H9 (cell line): ENCODE measurements around the gene CCDC28B. TPM values are rescaled to one million over a fixed set of nuclear protein-coding genes. Genes with fewer than 3 reads are reported as not detected.

Experiments used
- DNase-seq: peaks from one replicate; pipeline ENCODE4 v3.0.0-alpha.2; 2017
- H2AFZ ChIP-seq: one replicate; pipeline ENCODE4 v1.6.1; 2013; ENCODE audit warnings: mild to moderate bottlenecking, low read length, control low read depth, moderate library complexity
- H2AK5ac ChIP-seq: 2 replicates; pipeline ENCODE4 v1.6.1; 2013; ENCODE audit warnings: low read length, control low read depth, mixed read lengths; ENCODE audit not compliant: insufficient read length
- H2BK120ac ChIP-seq: one replicate; pipeline ENCODE4 v1.6.1; 2013; ENCODE audit warnings: low read depth, mild to moderate bottlenecking, low read length, control low read depth, inconsistent platforms; ENCODE audit not compliant: poor library complexity, severe bottlenecking
- H2BK12ac ChIP-seq: 2 replicates; pipeline ENCODE4 v1.6.1; 2013; ENCODE audit warnings: low read length, control low read depth, mixed read lengths, low read depth; ENCODE audit not compliant: insufficient read length
- H2BK15ac ChIP-seq: 2 replicates; pipeline ENCODE4 v1.6.1; 2013; ENCODE audit warnings: low read depth, low read length, control low read depth
- H2BK20ac ChIP-seq: one replicate; pipeline ENCODE4 v1.6.1; 2013; ENCODE audit warnings: low read depth, mild to moderate bottlenecking, low read length, control low read depth, inconsistent platforms; ENCODE audit not compliant: poor library complexity, severe bottlenecking
- H2BK5ac ChIP-seq: 2 replicates; pipeline ENCODE4 v1.6.1; 2013; ENCODE audit warnings: low read length, control low read depth, mixed read lengths; ENCODE audit not compliant: insufficient read length
- H3K14ac ChIP-seq: 2 replicates; pipeline ENCODE4 v1.6.1; 2013; ENCODE audit warnings: low read length, control low read depth; ENCODE audit not compliant: insufficient read depth
- H3K18ac ChIP-seq: 2 replicates; pipeline ENCODE4 v1.6.1; 2013; ENCODE audit warnings: low read depth, mild to moderate bottlenecking, mixed read lengths, low read length, control low read depth; ENCODE audit not compliant: insufficient read length
- H3K23ac ChIP-seq: 2 replicates; pipeline ENCODE4 v1.6.1; 2013; ENCODE audit warnings: low read length, control low read depth, mixed read lengths, low read depth; ENCODE audit not compliant: insufficient read length
- H3K23me2 ChIP-seq: 2 replicates; pipeline ENCODE4 v1.6.1; 2013; ENCODE audit warnings: low read depth, mild to moderate bottlenecking, mixed read lengths, low read length, control low read depth; ENCODE audit not compliant: insufficient read length, poor library complexity, severe bottlenecking
- H3K27ac ChIP-seq: 2 replicates; pipeline ENCODE4 v1.5.1; 2013; ENCODE audit warnings: low read length, control low read depth, mixed read lengths, low read depth; ENCODE audit not compliant: insufficient read length
- H3K27me3 ChIP-seq: 2 replicates; pipeline ENCODE4 v1.6.1; 2013; ENCODE audit warnings: low read length, control low read depth, inconsistent platforms; ENCODE audit not compliant: insufficient read depth
- H3K4ac ChIP-seq: 2 replicates; pipeline ENCODE4 v1.6.1; 2013; ENCODE audit warnings: low read depth, mild to moderate bottlenecking, control low read depth, inconsistent platforms, low read length, moderate library complexity
- H3K4me1 ChIP-seq: 2 replicates; pipeline ENCODE4 v1.6.1; 2013; ENCODE audit warnings: low read length, control low read depth, inconsistent platforms; ENCODE audit not compliant: insufficient read depth
- H3K4me2 ChIP-seq: 2 replicates; pipeline ENCODE4 v1.6.1; 2013; ENCODE audit warnings: low read length, control low read depth, mixed read lengths; ENCODE audit not compliant: insufficient read length, insufficient read depth
- H3K56ac ChIP-seq: 2 replicates; pipeline ENCODE4 v1.6.1; 2013; ENCODE audit warnings: low read depth, mild to moderate bottlenecking, mixed read lengths, low read length, control low read depth; ENCODE audit not compliant: insufficient read length
- H3K79me1 ChIP-seq: 2 replicates; pipeline ENCODE4 v1.6.1; 2013; ENCODE audit warnings: low read depth, mild to moderate bottlenecking, moderate library complexity, low read length, control low read depth, inconsistent platforms; ENCODE audit not compliant: insufficient read depth, poor library complexity, severe bottlenecking
- H3K79me2 ChIP-seq: 2 replicates; pipeline ENCODE4 v1.6.1; 2013; ENCODE audit warnings: low read length, control low read depth, inconsistent platforms; ENCODE audit not compliant: insufficient read depth
- H3K9ac ChIP-seq: 2 replicates; pipeline ENCODE4 v1.6.1; 2013; ENCODE audit warnings: low read length, control low read depth, mixed read lengths; ENCODE audit not compliant: insufficient read length; ENCODE audit errors: extremely low read depth
- H3K9me3 ChIP-seq: one replicate; pipeline ENCODE4 v1.6.1; 2013; ENCODE audit warnings: low read depth, low read length, inconsistent platforms; ENCODE audit not compliant: control insufficient read depth
- H3T11ph ChIP-seq: one replicate; pipeline ENCODE4 v1.6.1; 2013; ENCODE audit warnings: mild to moderate bottlenecking, low read length, control low read depth, inconsistent platforms
- H4K20me1 ChIP-seq: one replicate; pipeline ENCODE4 v1.6.1; 2013; ENCODE audit not compliant: control insufficient read depth, insufficient read length, insufficient read depth
- H4K5ac ChIP-seq: 2 replicates; pipeline ENCODE4 v1.6.1; 2013; ENCODE audit warnings: low read depth, mild to moderate bottlenecking, mixed read lengths, low read length, control low read depth; ENCODE audit not compliant: insufficient read length
- H4K8ac ChIP-seq: replicated peaks from 2 replicates; pipeline ENCODE4 v1.6.1; 2013; ENCODE audit warnings: low read length, control low read depth, mixed read lengths, low read depth; ENCODE audit not compliant: insufficient read length
- H4K91ac ChIP-seq: 2 replicates; pipeline ENCODE4 v1.6.1; 2013; ENCODE audit warnings: low read depth, mild to moderate bottlenecking, moderate library complexity, mixed read lengths, low read length, control low read depth; ENCODE audit not compliant: insufficient read length
- H3K27ac Mint-ChIP-seq, 3 experiments: 2 replicates in 2 of 3; 3 replicates in 1 of 3; pipeline ENCODE4 v1.8.0; 2020 to 2021; ENCODE audit warnings: mixed read lengths in 3 of 3, mild to moderate bottlenecking in 1 of 3, moderate library complexity in 1 of 3
- H3K27me3 Mint-ChIP-seq: 2 replicates; pipeline ENCODE4 v1.8.0; 2021; ENCODE audit warnings: low read depth, mild to moderate bottlenecking, moderate library complexity, mixed read lengths
- H3K36me3 Mint-ChIP-seq, 3 experiments: 2 replicates in 2 of 3; 3 replicates in 1 of 3; pipeline ENCODE4 v1.8.0; 2020 to 2021; ENCODE audit warnings: low read depth in 3 of 3, mixed read lengths in 3 of 3; ENCODE audit not compliant: insufficient read depth in 1 of 3
- H3K4me1 Mint-ChIP-seq, 2 experiments: 2 replicates each; pipeline ENCODE4 v1.8.0; 2020; ENCODE audit warnings: mixed read lengths in 2 of 2
- H3K4me3 Mint-ChIP-seq, 2 experiments: 2 replicates in 1 of 2; 3 replicates in 1 of 2; pipeline ENCODE4 v1.8.0; 2020 to 2021; ENCODE audit warnings: mild to moderate bottlenecking in 2 of 2, mixed read lengths in 2 of 2, moderate library complexity in 1 of 2
- H3K9me3 Mint-ChIP-seq, 2 experiments: 2 replicates in 1 of 2; 3 replicates in 1 of 2; pipeline ENCODE4 v1.8.0; 2020; ENCODE audit warnings: mild to moderate bottlenecking in 2 of 2, mixed read lengths in 2 of 2, moderate library complexity in 1 of 2
- WGBS: extraction: QIAGEN DNeasy Blood & Tissue Kit; methylation state at CpG from one replicate; pipeline ENCODE4 v1.1.7; 2013; ENCODE audit warnings: missing lambda C conversion rate, low lambda C conversion rate, mixed read lengths; ENCODE audit not compliant: insufficient read length; ENCODE audit errors: extremely low coverage; 5-methylcytosine and 5-hydroxymethylcytosine counted together
- total RNA-seq: library from RNA; stranded (reverse); gene quantifications from 2 replicates; pipeline ENCODE4 v1.2.1, GENCODE V29; 2021
- TF ChIP-seq, protein P1 (sequence below): fragments of 200-600 bp; sonication (generic); conservative IDR thresholded peaks from 3 replicates; pipeline ENCODE4 v1.8.0; 2021; ENCODE audit warnings: antibody characterized with exemption, mild to moderate bottlenecking

CCDC28B gene
- total RNA-seq, 1 experiment from 2014 or later = 20.7 TPM

DNA sequence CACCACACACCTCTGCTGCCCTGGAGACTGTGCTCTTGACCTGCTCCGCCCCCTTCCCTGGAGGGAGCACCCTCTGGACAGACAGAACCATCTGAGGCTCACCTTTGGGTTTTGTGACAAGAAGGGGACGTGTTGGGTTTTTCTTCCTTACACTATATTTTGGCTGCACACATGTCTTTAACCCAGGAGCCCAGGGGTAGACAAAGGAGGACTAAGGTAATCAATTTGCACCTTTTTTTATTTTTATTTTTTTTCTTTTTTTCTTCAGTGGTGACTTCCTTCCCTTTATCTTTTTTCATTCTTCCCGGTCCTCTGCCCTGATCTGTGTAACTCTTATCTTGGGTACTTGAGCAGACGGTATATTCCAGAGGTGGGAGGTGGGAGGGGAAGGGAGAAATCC, 29.4 kb upstream of the CCDC28B start:
- H3K27ac Mint-ChIP-seq = no peak overlapping the region
- no peaks in the 10 kb centered on the region for H3K9me3 Mint-ChIP-seq
- DNase-seq = no peak
- no peak overlapping the region for H3K27ac ChIP-seq
- no peaks in the 10 kb centered on the region for H3K4me1 ChIP-seq
- no peak overlapping the region for H3K4me2 ChIP-seq
- peaks cover 33 to 78% (median 64%) of the 10 kb centered on the region in 3 experiments; a peak in 6 of 7 replicates for H3K36me3 Mint-ChIP-seq
- no peak overlapping the region for H3K14ac ChIP-seq
- H3K79me1 ChIP-seq = no peaks in the 10 kb centered on the region
- TF ChIP-seq, protein P1, sequence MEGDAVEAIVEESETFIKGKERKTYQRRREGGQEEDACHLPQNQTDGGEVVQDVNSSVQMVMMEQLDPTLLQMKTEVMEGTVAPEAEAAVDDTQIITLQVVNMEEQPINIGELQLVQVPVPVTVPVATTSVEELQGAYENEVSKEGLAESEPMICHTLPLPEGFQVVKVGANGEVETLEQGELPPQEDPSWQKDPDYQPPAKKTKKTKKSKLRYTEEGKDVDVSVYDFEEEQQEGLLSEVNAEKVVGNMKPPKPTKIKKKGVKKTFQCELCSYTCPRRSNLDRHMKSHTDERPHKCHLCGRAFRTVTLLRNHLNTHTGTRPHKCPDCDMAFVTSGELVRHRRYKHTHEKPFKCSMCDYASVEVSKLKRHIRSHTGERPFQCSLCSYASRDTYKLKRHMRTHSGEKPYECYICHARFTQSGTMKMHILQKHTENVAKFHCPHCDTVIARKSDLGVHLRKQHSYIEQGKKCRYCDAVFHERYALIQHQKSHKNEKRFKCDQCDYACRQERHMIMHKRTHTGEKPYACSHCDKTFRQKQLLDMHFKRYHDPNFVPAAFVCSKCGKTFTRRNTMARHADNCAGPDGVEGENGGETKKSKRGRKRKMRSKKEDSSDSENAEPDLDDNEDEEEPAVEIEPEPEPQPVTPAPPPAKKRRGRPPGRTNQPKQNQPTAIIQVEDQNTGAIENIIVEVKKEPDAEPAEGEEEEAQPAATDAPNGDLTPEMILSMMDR = no peak
- no peak overlapping the region for H2BK20ac ChIP-seq
- no peak overlapping the region for H2AK5ac ChIP-seq
- H2BK12ac ChIP-seq = no peak overlapping the region
- H4K91ac ChIP-seq = no peak overlapping the region
- no peak overlapping the region for H2BK120ac ChIP-seq
- no peaks in the 10 kb centered on the region for H3K79me2 ChIP-seq
- H2BK15ac ChIP-seq = no peak overlapping the region
- no peaks in the 10 kb centered on the region for H3K27me3 ChIP-seq
- H3K18ac ChIP-seq = no peak overlapping the region
- H2BK5ac ChIP-seq = no peak overlapping the region
- no peak overlapping the region for H3T11ph ChIP-seq
- no peak overlapping the region for H3K4ac ChIP-seq
- H3K4me1 Mint-ChIP-seq = no peaks in the 10 kb centered on the region
- H4K20me1 ChIP-seq = no peaks in the 10 kb centered on the region
- no peak overlapping the region for H3K23ac ChIP-seq
- whole genome bisulfite sequencing = no CpG with 5 or more reads among the region's 4 CpGs
- H3K9ac ChIP-seq = no peak overlapping the region
- no peak overlapping the region for H2AFZ ChIP-seq
- H4K8ac ChIP-seq = no peak overlapping the region
- H3K27me3 Mint-ChIP-seq = no peaks in the 10 kb centered on the region
- H3K23me2 ChIP-seq = no peaks in the 10 kb centered on the region
- no peak overlapping the region for H3K56ac ChIP-seq
- H4K5ac ChIP-seq = no peak overlapping the region
- H3K9me3 ChIP-seq = no peaks in the 10 kb centered on the region
- no peak overlapping the region for H3K4me3 Mint-ChIP-seq
